PC-3 (cell line): Measurements from ENCODE around the gene OR2T5. TPM values are rescaled to one million over a fixed set of nuclear protein-coding genes. Genes with fewer than 3 reads are reported as not detected.
"Not testable (repeated sequence)": the region's sequence is repeated elsewhere in the genome, so short reads cannot be mapped to it uniquely, and the experiment has no call there.

ENCODE experiments used
- ATAC-seq: fragments of 200-7000 bp; cut with Tn5 transposase; 2 replicates; pipeline ENCODE4 v1.9.1; 2020; ENCODE audit warnings: mild to moderate bottlenecking, moderate library complexity
- BruUV-seq: library from RNA; stranded (reverse); fragments of 400-500 nt; replicated peaks from 2 replicates; lab custom pipeline; 2021; lab: Mats Ljungman, UMichigan
- CTCF ChIA-PET: fragments of 300-600 bp; sonication (Branson Sonifier 250); formaldehyde crosslinking; loops from one replicate; lab custom pipeline; 2022; ENCODE audit warnings: antibody characterized with exemption; lab: Charles Lee
- POLR2A ChIA-PET: fragments of 300-600 bp; sonication (Branson Sonifier 250); formaldehyde crosslinking; loops from one replicate; lab custom pipeline; 2022; ENCODE audit warnings: antibody characterized with exemption; ENCODE audit not compliant: unreplicated experiment; lab: Charles Lee
- DNase-seq: peaks from one replicate; pipeline ENCODE4 v3.0.0-alpha.2; 2015
- H2AFZ ChIP-seq: fragments of 300-600 bp; sonication (generic); 2 replicates; pipeline ENCODE4 v1.6.0; 2016; ENCODE audit warnings: antibody characterized with exemption, low read length
- H3F3A ChIP-seq: fragments of 300-600 bp; sonication (generic); one replicate; pipeline ENCODE4 v1.6.0; 2017; ENCODE audit warnings: antibody characterized with exemption, low read length, control low read depth, mild to moderate bottlenecking; ENCODE audit not compliant: unreplicated experiment
- H3K27ac ChIP-seq: fragments of 300-600 bp; sonication (generic); 2 replicates; pipeline ENCODE4 v1.5.1; 2016; ENCODE audit warnings: mild to moderate bottlenecking, low read length
- H3K27me3 ChIP-seq: fragments of 300-600 bp; sonication (generic); 2 replicates; pipeline ENCODE4 v1.6.1; 2016; ENCODE audit warnings: low read length, mixed read lengths
- H3K36me3 ChIP-seq: fragments of 300-600 bp; sonication (generic); 2 replicates; pipeline ENCODE4 v1.6.1; 2016; ENCODE audit warnings: low read depth, mixed run types, low read length, mixed read lengths
- H3K4me1 ChIP-seq: fragments of 300-600 bp; sonication (generic); 2 replicates; pipeline ENCODE4 v1.5.1; 2016; ENCODE audit warnings: low read length; ENCODE audit not compliant: insufficient read depth
- H3K4me2 ChIP-seq: fragments of 300-600 bp; sonication (generic); 2 replicates; pipeline ENCODE4 v1.6.0; 2016; ENCODE audit warnings: low read length
- H3K4me3 ChIP-seq: fragments of 300-600 bp; sonication (generic); 2 replicates; pipeline ENCODE4 v1.5.1; 2016; ENCODE audit warnings: mild to moderate bottlenecking, low read length, mixed read lengths
- H3K79me2 ChIP-seq: fragments of 300-600 bp; sonication (generic); 2 replicates; pipeline ENCODE4 v1.6.1; 2017; ENCODE audit warnings: low read length, mixed read lengths
- H3K9ac ChIP-seq: fragments of 300-600 bp; sonication (generic); 2 replicates; pipeline ENCODE4 v1.6.0; 2016; ENCODE audit warnings: mild to moderate bottlenecking, low read length
- H3K9me2 ChIP-seq: fragments of 300-600 bp; sonication (generic); replicated peaks from 2 replicates; pipeline ENCODE4 v1.6.1; 2016; ENCODE audit warnings: mixed run types, low read length, mixed read lengths
- H3K9me3 ChIP-seq: fragments of 300-600 bp; sonication (generic); 2 replicates; pipeline ENCODE4 v1.6.1; 2016; ENCODE audit warnings: low read length, mixed read lengths
- H4K20me1 ChIP-seq: fragments of 300-600 bp; sonication (generic); 2 replicates; pipeline ENCODE4 v1.6.1; 2016; ENCODE audit warnings: low read length, mixed read lengths
- intact Hi-C: fragments of 100-400 bp; cut with micrococcal nuclease; formaldehyde crosslinking; loops from 2 replicates; pipeline ENCODE4 v1.9.0; 2023
- total RNA-seq: library from RNA; depleted of rRNA; stranded (reverse); fragments of >200 nt; gene quantifications from 2 replicates; pipeline ENCODE4 v1.2.3, GENCODE V29; 2014

Gene OR2T5
- total RNA-seq, 1 experiment from 2014 or later: not detected

DNA sequence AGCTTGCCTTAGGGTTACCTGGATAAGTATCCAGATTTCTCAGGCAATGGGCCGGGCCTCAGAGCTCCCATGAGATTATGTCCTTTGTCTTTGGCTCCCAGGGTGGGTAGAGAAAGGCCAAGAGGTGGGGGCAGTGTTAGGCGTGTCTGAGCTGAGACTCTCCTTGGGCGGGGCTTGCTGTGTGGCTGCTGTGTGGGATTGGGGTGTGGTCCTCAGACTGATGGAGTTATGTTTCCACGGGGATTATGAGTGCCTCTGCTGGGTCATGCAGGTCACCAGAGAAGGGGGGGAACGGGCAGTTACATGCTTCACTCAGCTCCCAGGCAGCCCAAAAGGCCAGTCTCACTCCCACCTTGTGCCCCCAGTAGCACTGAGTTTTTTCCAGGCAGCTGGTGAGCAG lies 8.3 kb downstream of the OR2T5 start:
- H3K27me3 ChIP-seq, H3K4me3 ChIP-seq, H2AFZ ChIP-seq, H4K20me1 ChIP-seq, DNase-seq, intact Hi-C loops, H3K4me2 ChIP-seq, H3F3A ChIP-seq, H3K9me2 ChIP-seq, H3K36me3 ChIP-seq, ATAC-seq, BruUV-seq, POLR2A ChIA-PET, H3K4me1 ChIP-seq, H3K9ac ChIP-seq, H3K79me2 ChIP-seq, H3K27ac ChIP-seq, H3K9me3 ChIP-seq, CTCF ChIA-PET: not testable (repeated sequence)

DNA sequence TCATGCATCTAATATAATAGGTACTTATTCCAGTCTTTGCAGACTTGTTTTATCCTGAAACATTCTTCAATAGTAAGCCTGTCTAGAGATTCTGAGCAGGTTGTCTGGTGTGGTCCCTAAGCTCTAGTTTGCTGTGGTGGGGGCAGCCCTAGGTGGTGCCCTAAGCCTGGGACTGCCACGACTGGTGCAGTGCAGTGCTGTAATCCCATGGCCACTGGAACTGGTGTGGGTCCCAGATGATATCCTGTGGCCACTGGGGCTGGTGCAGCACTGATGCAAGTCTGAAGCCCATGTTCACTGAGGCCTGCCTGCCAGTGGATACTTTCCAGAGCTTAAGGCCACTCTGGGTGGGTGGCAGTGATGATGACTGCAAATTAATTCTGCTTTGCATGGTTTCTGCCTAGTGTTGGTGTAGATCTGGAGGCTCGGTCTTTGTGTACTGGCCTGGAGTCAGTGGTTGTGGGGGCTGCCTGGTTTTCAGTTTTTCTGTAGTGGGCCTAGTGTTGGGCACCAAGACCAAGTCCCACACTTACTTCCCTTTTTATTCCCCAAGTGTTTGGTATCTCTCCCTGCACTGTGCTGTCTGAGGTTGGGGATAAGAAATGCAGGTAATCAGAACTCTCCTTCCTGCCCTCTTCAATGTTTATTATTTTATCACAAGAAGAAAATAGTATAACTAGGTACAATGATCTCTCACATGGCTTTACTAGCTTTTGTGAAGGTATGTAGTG lies 12.1 kb downstream of the OR2T5 start:
- H4K20me1 ChIP-seq, CTCF ChIA-PET, BruUV-seq, H3F3A ChIP-seq, POLR2A ChIA-PET, H3K9me2 ChIP-seq, DNase-seq, H3K27me3 ChIP-seq, H3K9ac ChIP-seq, H3K36me3 ChIP-seq, H3K4me3 ChIP-seq, ATAC-seq, H3K4me1 ChIP-seq, H3K9me3 ChIP-seq, H3K79me2 ChIP-seq, H3K27ac ChIP-seq, H2AFZ ChIP-seq, H3K4me2 ChIP-seq, intact Hi-C loops: not testable (repeated sequence)

DNA sequence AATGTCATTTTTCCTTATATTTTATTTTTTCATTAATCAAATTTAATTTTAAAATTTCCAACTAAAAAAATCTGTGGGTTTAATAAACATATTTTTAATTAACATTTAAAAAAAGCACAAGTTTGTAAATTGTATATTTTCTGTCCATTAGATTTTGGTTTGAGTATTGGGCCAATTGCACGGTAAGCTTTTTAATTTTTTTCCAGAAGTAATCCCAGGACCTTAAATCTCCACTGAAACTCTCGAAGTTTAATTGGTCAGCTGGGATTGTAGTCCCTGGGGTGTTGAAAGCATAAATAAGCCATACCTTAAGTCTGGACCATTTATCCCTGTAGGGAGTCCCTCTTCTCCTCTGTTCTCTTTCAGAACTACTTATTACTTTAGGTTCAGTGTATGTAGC lies 19.4 kb downstream of the OR2T5 start, which contains the start of gene OR2G6:
Gene OR2G6, plus strand, starts transcription at position 301 of the 400 bp plus-strand sequence. CDS start 13,574 bp downstream, outside the sequence.
- H3K4me1 ChIP-seq, H3K27ac ChIP-seq, DNase-seq, H3K79me2 ChIP-seq, H3K27me3 ChIP-seq, H3K9me3 ChIP-seq, H4K20me1 ChIP-seq, ATAC-seq, H3K4me3 ChIP-seq, BruUV-seq, H2AFZ ChIP-seq, POLR2A ChIA-PET, H3K36me3 ChIP-seq, intact Hi-C loops, H3K4me2 ChIP-seq, H3K9ac ChIP-seq, CTCF ChIA-PET, H3F3A ChIP-seq, H3K9me2 ChIP-seq: not testable (repeated sequence)

DNA sequence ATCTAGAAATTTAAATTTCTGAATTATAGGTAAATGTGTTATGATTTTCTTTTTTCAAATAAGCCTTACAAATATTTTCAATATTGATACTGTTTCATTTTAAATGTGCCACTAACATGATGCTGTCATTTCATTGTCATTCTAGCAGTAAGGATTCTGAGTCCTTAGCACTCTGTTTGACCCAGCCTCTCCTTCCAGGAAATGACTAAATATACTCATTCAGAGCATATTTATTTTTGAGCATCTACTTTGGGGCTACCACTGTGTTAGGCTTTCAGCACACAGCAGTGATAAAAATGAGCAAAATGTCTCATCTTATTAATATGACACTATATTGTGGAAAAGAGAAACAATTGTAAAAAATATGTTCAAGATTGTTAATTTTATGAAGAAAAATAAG lies 21.8 kb downstream of the OR2T5 start:
- H3K4me1 ChIP-seq, BruUV-seq, H3K4me3 ChIP-seq, H3K9me2 ChIP-seq, POLR2A ChIA-PET, H3K36me3 ChIP-seq, intact Hi-C loops, H3K4me2 ChIP-seq, H3K79me2 ChIP-seq, DNase-seq, H4K20me1 ChIP-seq, H3F3A ChIP-seq, H3K27me3 ChIP-seq, H3K9ac ChIP-seq, H2AFZ ChIP-seq, H3K9me3 ChIP-seq, CTCF ChIA-PET, H3K27ac ChIP-seq: not testable (repeated sequence)
- ATAC-seq: peak; percentile 29; the same call in 1 of the 2 replicates
